C4-2B (cell line): ENCODE data around the gene U2AF2.

ENCODE experiments used
- ZFX ChIP-seq: fragments of 450-650 bp; IDR thresholded peaks from 2 replicates; pipeline ENCODE4 v1.6.1; 2017
- TF ChIP-seq, protein P1 (sequence below): fragments of 450-650 bp; conservative IDR thresholded peaks from 2 replicates; pipeline ENCODE4 v1.5.1; 2017; ENCODE audit warnings: mild to moderate bottlenecking

DNA sequence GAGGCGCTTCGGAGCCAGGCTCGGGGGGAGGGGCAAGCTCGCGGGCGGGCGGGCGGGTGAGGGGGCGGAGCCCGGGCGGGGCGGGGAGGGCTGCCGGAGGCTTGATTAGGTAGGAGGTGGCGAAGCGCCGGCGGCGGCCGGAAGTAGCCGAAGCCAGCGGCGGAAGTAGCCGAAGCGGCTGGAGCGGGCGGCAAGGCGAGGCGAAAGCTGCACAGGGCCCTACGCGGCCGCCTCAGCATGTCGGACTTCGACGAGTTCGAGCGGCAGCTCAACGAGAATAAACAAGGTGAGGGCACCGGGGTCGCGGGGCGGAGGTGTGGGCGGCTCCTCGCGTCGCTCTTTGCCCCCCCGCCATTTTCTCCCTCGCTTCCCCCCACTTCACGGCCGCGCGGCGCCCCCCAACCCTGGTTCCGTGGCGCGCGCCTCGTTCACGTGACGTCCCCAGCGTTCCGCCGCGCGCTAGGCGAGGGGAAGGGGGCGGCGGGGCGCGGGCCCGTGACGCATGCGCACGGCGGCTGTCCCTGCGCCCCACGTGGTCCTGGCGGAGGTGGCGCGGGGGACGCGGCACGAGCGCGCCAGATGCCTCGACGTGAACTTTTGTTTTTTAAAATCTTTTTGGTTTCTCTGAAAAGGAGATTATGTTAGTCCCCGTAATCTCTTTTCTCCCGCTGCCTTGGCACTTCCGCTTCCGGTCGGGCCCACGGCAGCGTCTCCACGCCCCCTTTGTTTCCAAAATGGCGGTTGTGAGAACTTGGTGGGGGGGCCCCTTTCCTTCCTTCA is at the start of gene U2AF2:
- TF ChIP-seq, protein P1, sequence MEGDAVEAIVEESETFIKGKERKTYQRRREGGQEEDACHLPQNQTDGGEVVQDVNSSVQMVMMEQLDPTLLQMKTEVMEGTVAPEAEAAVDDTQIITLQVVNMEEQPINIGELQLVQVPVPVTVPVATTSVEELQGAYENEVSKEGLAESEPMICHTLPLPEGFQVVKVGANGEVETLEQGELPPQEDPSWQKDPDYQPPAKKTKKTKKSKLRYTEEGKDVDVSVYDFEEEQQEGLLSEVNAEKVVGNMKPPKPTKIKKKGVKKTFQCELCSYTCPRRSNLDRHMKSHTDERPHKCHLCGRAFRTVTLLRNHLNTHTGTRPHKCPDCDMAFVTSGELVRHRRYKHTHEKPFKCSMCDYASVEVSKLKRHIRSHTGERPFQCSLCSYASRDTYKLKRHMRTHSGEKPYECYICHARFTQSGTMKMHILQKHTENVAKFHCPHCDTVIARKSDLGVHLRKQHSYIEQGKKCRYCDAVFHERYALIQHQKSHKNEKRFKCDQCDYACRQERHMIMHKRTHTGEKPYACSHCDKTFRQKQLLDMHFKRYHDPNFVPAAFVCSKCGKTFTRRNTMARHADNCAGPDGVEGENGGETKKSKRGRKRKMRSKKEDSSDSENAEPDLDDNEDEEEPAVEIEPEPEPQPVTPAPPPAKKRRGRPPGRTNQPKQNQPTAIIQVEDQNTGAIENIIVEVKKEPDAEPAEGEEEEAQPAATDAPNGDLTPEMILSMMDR: no peak
- TF ChIP-seq ZFX: peak; percentile 61; the same call in 1 of the 2 replicates
